ENCODE results near the gene RASAL2.

DNA sequence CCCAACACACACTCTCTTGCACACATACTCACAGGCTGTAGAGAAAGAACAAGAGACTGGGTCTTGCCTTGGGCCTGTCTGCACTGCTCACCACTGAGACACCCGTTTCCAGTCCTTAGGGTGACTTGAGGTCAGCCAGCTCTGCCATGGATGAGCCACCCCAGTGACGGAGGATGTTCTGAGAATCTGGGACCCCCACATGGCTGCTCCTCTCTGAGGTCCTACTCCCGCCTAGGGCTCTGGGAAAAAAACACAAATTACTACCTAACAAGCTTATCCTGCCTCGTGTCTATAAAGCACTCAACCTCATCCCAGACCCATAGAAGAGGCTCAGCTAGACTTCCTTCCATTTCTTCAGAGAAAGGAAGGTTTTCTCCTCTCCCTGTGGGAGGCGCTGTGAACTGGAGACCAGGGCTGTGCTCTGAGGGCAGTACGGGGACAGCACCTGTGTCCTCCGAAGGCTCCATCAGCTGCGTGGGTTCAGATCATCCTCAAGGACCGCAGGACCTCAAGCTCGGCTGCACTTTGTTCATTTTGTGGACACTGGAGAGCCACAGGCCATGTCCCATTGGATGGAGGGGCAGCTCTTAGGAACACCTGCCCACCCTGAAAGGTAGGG, 407.1 kb downstream of the RASAL2 start:
- TF ChIP-seq, protein P1, sequence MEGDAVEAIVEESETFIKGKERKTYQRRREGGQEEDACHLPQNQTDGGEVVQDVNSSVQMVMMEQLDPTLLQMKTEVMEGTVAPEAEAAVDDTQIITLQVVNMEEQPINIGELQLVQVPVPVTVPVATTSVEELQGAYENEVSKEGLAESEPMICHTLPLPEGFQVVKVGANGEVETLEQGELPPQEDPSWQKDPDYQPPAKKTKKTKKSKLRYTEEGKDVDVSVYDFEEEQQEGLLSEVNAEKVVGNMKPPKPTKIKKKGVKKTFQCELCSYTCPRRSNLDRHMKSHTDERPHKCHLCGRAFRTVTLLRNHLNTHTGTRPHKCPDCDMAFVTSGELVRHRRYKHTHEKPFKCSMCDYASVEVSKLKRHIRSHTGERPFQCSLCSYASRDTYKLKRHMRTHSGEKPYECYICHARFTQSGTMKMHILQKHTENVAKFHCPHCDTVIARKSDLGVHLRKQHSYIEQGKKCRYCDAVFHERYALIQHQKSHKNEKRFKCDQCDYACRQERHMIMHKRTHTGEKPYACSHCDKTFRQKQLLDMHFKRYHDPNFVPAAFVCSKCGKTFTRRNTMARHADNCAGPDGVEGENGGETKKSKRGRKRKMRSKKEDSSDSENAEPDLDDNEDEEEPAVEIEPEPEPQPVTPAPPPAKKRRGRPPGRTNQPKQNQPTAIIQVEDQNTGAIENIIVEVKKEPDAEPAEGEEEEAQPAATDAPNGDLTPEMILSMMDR (IDR thresholded peaks at IDR 0.05; ENCODE audit: insufficient read depth, low read length, poor library complexity, severe bottlenecking): no peak
- no peak for TF ChIP-seq EZH2phosphoT487 (conservative IDR thresholded peaks at IDR 0.05; ENCODE audit: low read length)
